ENCODE data around the gene MYL10. TPM values are rescaled to one million over a fixed set of nuclear protein-coding genes. Genes with fewer than 3 reads are reported as not detected.
A peak's percentile ranks its signal among the peaks of the same experiment; 100 is the strongest.

Gene MYL10
- total and polyA plus RNA-seq, 2 experiments from 2014 or later = 0.23 to 1.2 TPM

DNA sequence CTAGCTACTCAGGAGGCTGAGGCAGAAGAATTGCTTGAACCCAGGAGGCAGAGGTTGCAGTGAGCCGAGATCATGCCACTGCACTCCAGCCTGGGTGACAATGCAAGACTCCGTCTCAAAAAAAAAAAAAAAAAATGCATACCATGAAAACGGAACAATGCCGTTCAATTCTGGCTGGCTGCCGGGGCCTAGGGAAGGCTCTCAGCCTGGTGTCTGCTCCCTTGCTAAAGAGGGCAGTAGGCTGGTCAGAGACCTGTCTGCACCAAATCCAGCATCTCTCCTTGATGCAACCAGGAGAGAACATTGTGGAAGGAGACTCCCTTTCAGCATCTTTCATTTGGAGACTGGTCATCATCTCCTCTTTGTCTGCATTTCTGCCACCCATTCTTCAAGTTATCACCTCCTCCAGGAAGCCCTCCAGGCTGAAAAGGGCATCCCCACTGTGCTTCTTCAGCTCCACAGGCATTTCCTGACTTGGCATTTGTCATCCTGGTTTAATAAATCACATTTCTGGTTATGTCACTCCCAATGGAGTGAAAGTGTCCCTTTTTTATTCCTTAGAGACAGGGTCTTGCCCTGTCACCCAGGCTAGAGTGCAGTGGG is 24.7 kb downstream of the MYL10 start:
- Histone ChIP-seq H3K79me2 (no peaks in the 10 kb centered on the region), H3K9me3 (ENCODE audit: low read depth) (no peaks in the 10 kb centered on the region), H3K9me2 (replicated peaks; ENCODE audit: insufficient read depth) (no peaks in the 10 kb centered on the region), H2AFZ (no peak overlapping the region), H3K4me2 (no peak overlapping the region), H3K27ac (no peak overlapping the region), H3K36me3 (replicated peaks; ENCODE audit: insufficient read depth, low read depth) (no peaks in the 10 kb centered on the region), H4K20me1 (ENCODE audit: insufficient read depth, poor library complexity, severe bottlenecking) (no peaks in the 10 kb centered on the region), H3K4me3 (no peak overlapping the region), H3K4me1 (ENCODE audit: insufficient read depth) (peaks cover 17% of the 10 kb centered on the region), H3K27me3 (no peaks in the 10 kb centered on the region)
- no peak for TF ChIP-seq EZH2 (IDR thresholded peaks at IDR 0.05; ENCODE audit: borderline replicate concordance)
- no peak for TF ChIP-seq EZH2phosphoT487 (IDR thresholded peaks at IDR 0.05; ENCODE audit: low read depth, severe bottlenecking, unreplicated experiment)
- TF ChIP-seq, protein P1, sequence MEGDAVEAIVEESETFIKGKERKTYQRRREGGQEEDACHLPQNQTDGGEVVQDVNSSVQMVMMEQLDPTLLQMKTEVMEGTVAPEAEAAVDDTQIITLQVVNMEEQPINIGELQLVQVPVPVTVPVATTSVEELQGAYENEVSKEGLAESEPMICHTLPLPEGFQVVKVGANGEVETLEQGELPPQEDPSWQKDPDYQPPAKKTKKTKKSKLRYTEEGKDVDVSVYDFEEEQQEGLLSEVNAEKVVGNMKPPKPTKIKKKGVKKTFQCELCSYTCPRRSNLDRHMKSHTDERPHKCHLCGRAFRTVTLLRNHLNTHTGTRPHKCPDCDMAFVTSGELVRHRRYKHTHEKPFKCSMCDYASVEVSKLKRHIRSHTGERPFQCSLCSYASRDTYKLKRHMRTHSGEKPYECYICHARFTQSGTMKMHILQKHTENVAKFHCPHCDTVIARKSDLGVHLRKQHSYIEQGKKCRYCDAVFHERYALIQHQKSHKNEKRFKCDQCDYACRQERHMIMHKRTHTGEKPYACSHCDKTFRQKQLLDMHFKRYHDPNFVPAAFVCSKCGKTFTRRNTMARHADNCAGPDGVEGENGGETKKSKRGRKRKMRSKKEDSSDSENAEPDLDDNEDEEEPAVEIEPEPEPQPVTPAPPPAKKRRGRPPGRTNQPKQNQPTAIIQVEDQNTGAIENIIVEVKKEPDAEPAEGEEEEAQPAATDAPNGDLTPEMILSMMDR (IDR thresholded peaks at IDR 0.05; ENCODE audit: poor library complexity) = no peak
- no peak for DNase-seq (ENCODE audit: low spot score)
- WGBS (ENCODE audit: low lambda C conversion rate, missing lambda C conversion rate) = 78% methylated on average over 5 of the region's 5 CpGs

DNA sequence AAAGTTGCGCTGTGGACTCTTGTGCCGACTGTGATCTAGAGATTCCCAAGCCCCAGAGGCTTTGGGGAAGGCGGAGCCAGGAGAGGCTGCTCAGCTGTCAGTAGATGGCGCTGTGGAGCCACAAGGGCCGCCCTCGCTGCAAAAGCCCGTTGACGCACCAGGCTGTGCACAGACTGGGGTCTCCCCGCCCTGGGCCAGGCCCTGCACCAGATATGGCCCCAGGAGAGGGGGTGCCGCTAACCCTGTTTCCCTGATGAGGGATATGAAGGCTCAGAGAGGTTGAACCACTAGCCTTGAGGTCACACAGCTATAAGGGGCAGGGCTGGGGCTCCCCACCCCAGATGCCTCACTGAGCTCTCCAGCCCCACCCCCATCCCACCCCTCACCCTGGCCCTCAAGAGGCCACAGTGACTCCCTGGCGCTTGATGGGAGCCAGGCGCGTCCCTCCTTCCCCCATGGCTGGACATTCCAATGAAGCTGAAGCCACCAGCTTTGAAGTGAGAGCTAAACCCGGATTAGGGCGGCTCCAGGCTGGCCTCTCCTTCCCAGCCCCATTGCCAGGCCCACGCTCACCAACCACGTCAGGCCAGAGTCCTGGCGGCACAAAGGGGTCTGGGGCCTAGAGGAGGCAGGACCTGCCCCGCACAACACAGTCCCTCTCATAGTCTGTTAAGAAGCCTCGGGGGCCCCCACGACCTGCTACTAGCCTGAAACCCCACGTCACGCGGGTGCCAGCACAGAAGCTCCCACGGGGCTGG is 26.4 kb downstream of the MYL10 start:
- H3K27ac ChIP-seq = peak overlapping the region; percentile 86
- H3K4me1 ChIP-seq (ENCODE audit: insufficient read depth) = peaks cover 19% of the 10 kb centered on the region
- no peaks in the 10 kb centered on the region for H3K27me3 ChIP-seq
- H3K4me3 ChIP-seq = no peak overlapping the region
- no peaks in the 10 kb centered on the region for H4K20me1 ChIP-seq (ENCODE audit: insufficient read depth, poor library complexity, severe bottlenecking)
- no peaks in the 10 kb centered on the region for H3K9me3 ChIP-seq (ENCODE audit: low read depth)
- TF ChIP-seq EZH2 (IDR thresholded peaks at IDR 0.05; ENCODE audit: borderline replicate concordance) (no peak), EZH2phosphoT487 (IDR thresholded peaks at IDR 0.05; ENCODE audit: low read depth, severe bottlenecking, unreplicated experiment) (no peak)
- TF ChIP-seq, protein P1 (IDR thresholded peaks at IDR 0.05; ENCODE audit: poor library complexity) = peak; percentile 93
- H3K36me3 ChIP-seq (replicated peaks; ENCODE audit: insufficient read depth, low read depth) = no peaks in the 10 kb centered on the region
- no peak overlapping the region for H2AFZ ChIP-seq
- WGBS (ENCODE audit: low lambda C conversion rate, missing lambda C conversion rate) = 29% methylated on average over 23 of the region's 25 CpGs
- H3K9me2 ChIP-seq (replicated peaks; ENCODE audit: insufficient read depth) = no peaks in the 10 kb centered on the region
- peak; percentile 91 for DNase-seq (ENCODE audit: low spot score)
- H3K79me2 ChIP-seq = no peaks in the 10 kb centered on the region
- peak overlapping the region; percentile 50 for H3K4me2 ChIP-seq

DNA sequence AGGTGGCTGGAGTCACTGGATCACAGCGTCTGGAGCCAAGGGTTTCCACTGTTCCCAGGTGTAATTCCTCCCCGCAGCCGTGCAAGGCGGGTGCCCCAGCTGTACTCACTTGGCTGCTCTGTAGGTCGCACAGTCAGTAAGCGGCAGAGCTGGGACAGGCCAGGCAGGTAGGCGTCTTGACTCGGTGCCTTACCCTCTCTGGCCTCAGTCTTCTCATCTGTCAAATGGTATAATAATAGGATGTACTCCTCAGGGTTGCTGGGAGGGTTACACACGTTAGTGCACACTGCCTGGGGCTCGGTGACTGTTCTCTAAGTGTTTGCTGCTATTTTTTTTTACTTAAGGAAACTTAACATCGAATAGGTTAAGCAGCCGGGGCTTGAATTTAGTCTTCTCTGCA is 27.0 kb downstream of the MYL10 start:
- no peaks in the 10 kb centered on the region for H3K36me3 ChIP-seq (replicated peaks; ENCODE audit: insufficient read depth, low read depth)
- H3K27me3 ChIP-seq = no peaks in the 10 kb centered on the region
- no peak overlapping the region for H3K4me2 ChIP-seq
- no peaks in the 10 kb centered on the region for H3K9me3 ChIP-seq (ENCODE audit: low read depth)
- TF ChIP-seq EZH2phosphoT487 (IDR thresholded peaks at IDR 0.05; ENCODE audit: low read depth, severe bottlenecking, unreplicated experiment) = no peak
- H3K4me3 ChIP-seq = no peak overlapping the region
- no peak overlapping the region for H2AFZ ChIP-seq
- no peaks in the 10 kb centered on the region for H3K79me2 ChIP-seq
- H3K27ac ChIP-seq = no peak overlapping the region
- DNase-seq (ENCODE audit: low spot score) = no peak
- 71% methylated on average over 12 of the region's 12 CpGs for WGBS (ENCODE audit: low lambda C conversion rate, missing lambda C conversion rate)
- H3K4me1 ChIP-seq (ENCODE audit: insufficient read depth) = peaks cover 19% of the 10 kb centered on the region
- no peaks in the 10 kb centered on the region for H3K9me2 ChIP-seq (replicated peaks; ENCODE audit: insufficient read depth)
- H4K20me1 ChIP-seq (ENCODE audit: insufficient read depth, poor library complexity, severe bottlenecking) = no peaks in the 10 kb centered on the region

DNA sequence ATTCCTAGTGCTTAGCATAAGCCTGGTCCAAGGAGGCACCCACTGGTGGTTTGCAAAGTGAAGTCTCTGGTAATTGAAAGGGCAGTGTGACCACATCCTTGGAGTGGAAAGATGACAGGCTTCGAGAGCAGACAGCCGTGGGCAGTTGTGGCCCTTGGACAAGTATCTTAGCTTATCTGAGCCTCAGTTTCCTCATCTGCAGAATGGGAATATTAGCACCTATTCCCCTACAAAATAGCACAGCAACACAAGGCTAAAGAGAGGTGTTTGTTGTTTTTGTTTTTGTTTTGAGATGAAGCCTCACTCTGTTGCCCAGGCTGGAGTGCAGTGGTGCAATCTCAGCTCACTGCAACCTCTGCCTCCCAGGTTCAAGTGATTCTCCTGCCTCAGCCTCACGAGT is 29.3 kb downstream of the MYL10 start:
- Histone ChIP-seq H4K20me1 (ENCODE audit: insufficient read depth, poor library complexity, severe bottlenecking) (no peaks in the 10 kb centered on the region), H3K27me3 (no peaks in the 10 kb centered on the region), H3K4me1 (ENCODE audit: insufficient read depth) (peaks cover 19% of the 10 kb centered on the region), H3K9me2 (replicated peaks; ENCODE audit: insufficient read depth) (no peaks in the 10 kb centered on the region), H3K27ac (no peak overlapping the region), H3K9me3 (ENCODE audit: low read depth) (no peaks in the 10 kb centered on the region), H3K79me2 (no peaks in the 10 kb centered on the region), H2AFZ (no peak overlapping the region), H3K36me3 (replicated peaks; ENCODE audit: insufficient read depth, low read depth) (no peaks in the 10 kb centered on the region), H3K4me3 (no peak overlapping the region), H3K4me2 (no peak overlapping the region)
- DNase-seq (ENCODE audit: low spot score) = no peak
- 90% methylated on average over 3 of the region's 3 CpGs for WGBS (ENCODE audit: low lambda C conversion rate, missing lambda C conversion rate)
- TF ChIP-seq, protein P1 (IDR thresholded peaks at IDR 0.05; ENCODE audit: poor library complexity) = no peak
- TF ChIP-seq EZH2 (IDR thresholded peaks at IDR 0.05; ENCODE audit: borderline replicate concordance) (no peak), EZH2phosphoT487 (IDR thresholded peaks at IDR 0.05; ENCODE audit: low read depth, severe bottlenecking, unreplicated experiment) (no peak)
